HFFc6 (cell line): ENCODE results near the gene ANGPTL2. TPM values are rescaled to one million over a fixed set of nuclear protein-coding genes. Genes with fewer than 3 reads are reported as not detected.

Experiments used
- DNase-seq: peaks from one replicate; pipeline ENCODE4 v3.0.0-alpha.2; 2018
- H3K27ac Mint-ChIP-seq: 2 replicates; pipeline ENCODE4 v1.8.0; 2020; ENCODE audit warnings: mild to moderate bottlenecking, mixed read lengths
- H3K27me3 Mint-ChIP-seq: 2 replicates; pipeline ENCODE4 v1.8.0; 2021; ENCODE audit warnings: mild to moderate bottlenecking, moderate library complexity, mixed read lengths; ENCODE audit not compliant: insufficient read depth
- H3K36me3 Mint-ChIP-seq: 2 replicates; pipeline ENCODE4 v1.8.0; 2021; ENCODE audit warnings: low read depth, mixed read lengths
- H3K4me1 Mint-ChIP-seq: 2 replicates; pipeline ENCODE4 v1.8.0; 2020; ENCODE audit warnings: low read depth, mixed read lengths
- H3K4me3 Mint-ChIP-seq: 2 replicates; pipeline ENCODE4 v1.8.0; 2020; ENCODE audit warnings: mild to moderate bottlenecking, moderate library complexity, mixed read lengths
- H3K9me3 Mint-ChIP-seq: 2 replicates; pipeline ENCODE4 v1.8.0; 2020; ENCODE audit warnings: mild to moderate bottlenecking, mixed read lengths
- CTCF ChIP-seq: fragments of 200-600 bp; sonication (generic); IDR thresholded peaks from 2 replicates; pipeline ENCODE4 v1.5.0; 2021; ENCODE audit warnings: antibody characterized with exemption, mild to moderate bottlenecking
- total RNA-seq, 6 experiments: library from RNA; stranded (reverse); fragmentation: NEBNext Ultra II Directional; extraction: Animal tissue kit (Norgen Biotek cat#: 25700); gene quantifications; 2 replicates in 1 of 6; 3 replicates in 5 of 6; pipeline ENCODE4 v1.2.3, GENCODE V29; 2021

Gene ANGPTL2
- total RNA-seq, 6 experiments from 2014 or later: 15.0 to 20.9 (median 19.4) TPM

- peaks cover 2% of the 10 kb centered on the region for H3K27me3 Mint-ChIP-seq
- H3K9me3 Mint-ChIP-seq: no peaks in the 10 kb centered on the region
- no peak overlapping the region for H3K4me3 Mint-ChIP-seq
- no peaks in the 10 kb centered on the region for H3K36me3 Mint-ChIP-seq
- TF ChIP-seq CTCF: no peak
- H3K4me1 Mint-ChIP-seq: peaks cover 5% of the 10 kb centered on the region
- no peak overlapping the region for H3K27ac Mint-ChIP-seq
- no peak for DNase-seq
Measured at GRCh38 chr9:127098916-127099553, 23.4 kb downstream of the ANGPTL2 start.

DNA sequence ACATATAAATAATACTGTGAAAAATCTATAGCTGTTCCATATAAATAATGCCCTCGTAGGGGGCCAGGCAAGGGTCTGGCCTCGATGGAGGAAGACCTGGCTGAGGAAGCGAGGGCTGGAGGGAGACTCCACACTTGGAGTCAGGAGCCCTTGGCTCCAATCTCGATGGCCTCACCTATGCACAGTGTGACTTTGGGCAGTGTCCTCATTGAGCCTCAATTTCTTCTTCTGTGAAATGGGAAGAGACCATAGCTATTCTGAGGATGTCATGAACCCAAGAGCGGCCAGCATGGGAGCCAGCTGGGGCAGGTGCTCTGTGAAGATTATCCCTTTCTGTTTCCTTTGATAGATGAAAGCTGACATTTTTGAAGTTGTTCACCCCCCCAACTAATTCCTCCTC lies 24.8 kb downstream of the ANGPTL2 start:
- H3K36me3 Mint-ChIP-seq: 0 out of 2 replicates have a peak, but pooled peaks cover under 1% of the 10 kb centered on the region
- H3K4me3 Mint-ChIP-seq: no peak overlapping the region
- no peak overlapping the region for H3K27ac Mint-ChIP-seq
- H3K4me1 Mint-ChIP-seq: peaks cover 5% of the 10 kb centered on the region
- H3K9me3 Mint-ChIP-seq: no peaks in the 10 kb centered on the region
- DNase-seq: no peak
- peaks cover 2% of the 10 kb centered on the region for H3K27me3 Mint-ChIP-seq
- TF ChIP-seq CTCF: no peak

GRCh38 chr9:127096208-127096607 lies 26.2 kb downstream of the ANGPTL2 start:
- TF ChIP-seq CTCF: no peak
- Mint-ChIP-seq H3K4me1 (no peaks in the 10 kb centered on the region), H3K27me3 (peaks cover 2% of the 10 kb centered on the region), H3K9me3 (no peaks in the 10 kb centered on the region), H3K36me3 (peaks cover 4% of the 10 kb centered on the region; the same call in 1 of the 2 replicates), H3K4me3 (no peak overlapping the region), H3K27ac (no peak overlapping the region)
- DNase-seq: no peak

DNA sequence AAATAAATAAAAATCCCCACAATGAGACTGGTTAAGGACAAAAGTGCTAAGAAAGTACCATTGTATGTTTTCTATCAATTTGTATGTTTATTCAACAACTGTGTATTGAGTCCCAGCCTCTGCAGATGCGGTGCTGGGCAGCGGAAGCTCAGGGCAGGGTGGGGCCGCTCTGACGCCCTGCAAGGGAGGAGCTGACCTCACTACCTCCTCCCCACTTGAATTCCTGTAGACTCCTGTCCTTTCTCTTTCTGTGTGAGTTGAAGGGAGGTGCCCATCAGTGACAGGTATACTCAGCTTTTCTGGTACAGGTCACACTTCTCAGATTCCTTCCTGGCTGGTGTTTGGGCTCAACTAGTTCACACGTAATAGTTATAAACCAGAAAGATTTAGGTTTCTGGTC lies 27.0 kb downstream of the ANGPTL2 start:
- no peaks in the 10 kb centered on the region for H3K9me3 Mint-ChIP-seq
- TF ChIP-seq CTCF: no peak
- H3K36me3 Mint-ChIP-seq: peaks cover 4% of the 10 kb centered on the region; the same call in 1 of the 2 replicates
- no peak for DNase-seq
- H3K27me3 Mint-ChIP-seq: peaks cover 2% of the 10 kb centered on the region
- no peak overlapping the region for H3K27ac Mint-ChIP-seq
- H3K4me3 Mint-ChIP-seq: no peak overlapping the region
- no peaks in the 10 kb centered on the region for H3K4me1 Mint-ChIP-seq

DNA sequence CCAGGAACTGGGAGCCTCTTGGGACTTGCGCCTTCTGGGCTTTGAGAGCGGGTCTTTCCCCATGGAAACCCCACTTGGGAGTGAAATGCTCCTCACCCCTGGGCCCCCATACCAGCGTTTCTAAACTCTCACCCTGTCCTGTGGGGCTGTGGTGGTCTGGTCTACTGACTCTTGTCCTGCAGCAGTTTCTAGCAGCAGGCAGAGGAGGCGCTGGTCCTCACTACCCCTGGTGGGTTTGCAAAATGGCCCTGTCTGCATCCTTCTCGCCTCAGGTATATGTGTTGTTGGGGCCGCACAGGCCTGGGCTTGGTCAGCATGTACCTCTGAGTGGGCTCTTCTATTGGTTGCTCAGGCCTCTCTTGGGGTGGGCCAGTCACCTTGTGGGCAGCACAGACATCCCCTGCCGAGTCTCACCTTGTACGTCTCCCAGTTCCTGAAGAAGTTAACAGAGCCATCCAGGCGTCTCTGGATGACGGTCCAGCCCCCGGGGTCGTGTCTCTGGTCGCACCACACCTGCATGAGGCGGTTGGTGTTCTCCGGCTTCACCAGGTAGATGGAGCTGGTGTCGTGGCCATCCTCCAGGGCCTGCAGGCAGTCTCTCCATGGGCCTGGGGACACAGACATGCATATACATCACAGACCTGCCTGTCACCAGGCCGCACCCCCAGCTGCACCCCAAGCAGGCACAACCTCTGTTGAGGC lies 29.0 kb downstream of the ANGPTL2 start:
- TF ChIP-seq CTCF: no peak
- Mint-ChIP-seq H3K27ac (no peak overlapping the region), H3K4me1 (no peaks in the 10 kb centered on the region), H3K27me3 (peaks cover 2% of the 10 kb centered on the region), H3K9me3 (no peaks in the 10 kb centered on the region), H3K36me3 (peaks cover 4% of the 10 kb centered on the region; the same call in 1 of the 2 replicates), H3K4me3 (no peak overlapping the region)
- DNase-seq: no peak
